ENCODE measurements around the gene PHACTR1. TPM values are rescaled to one million over a fixed set of nuclear protein-coding genes. Genes with fewer than 3 reads are reported as not detected.

Gene PHACTR1
- polyA plus RNA-seq, 10 donors: 3.3 to 9.6 (median 5.0) TPM

GRCh38 chr6:12950976-12951375, 234.4 kb downstream of the PHACTR1 start:
- DNase-seq: peak in 2 of 3 donors; percentile 56 to 64

DNA sequence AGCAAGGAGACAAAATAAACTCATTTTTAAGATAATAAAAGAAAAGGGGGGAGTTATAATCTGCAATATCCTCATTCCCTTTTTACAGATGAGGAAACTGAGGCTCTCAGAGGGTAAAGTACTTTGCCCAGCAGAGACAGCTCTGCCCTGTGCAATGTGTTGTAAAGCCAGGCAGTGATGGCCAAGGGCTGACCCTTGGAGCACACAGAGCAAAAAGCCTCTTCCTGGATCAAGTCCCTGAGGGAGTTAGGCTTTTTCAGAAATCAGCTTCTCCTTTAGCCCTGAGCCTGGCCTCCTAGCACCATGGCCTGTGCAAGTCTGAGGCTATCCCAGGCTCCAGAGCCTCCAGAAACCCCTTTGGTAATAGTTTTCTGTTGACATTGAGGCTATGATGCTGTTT, 234.8 kb downstream of the PHACTR1 start:
- no peak for DNase-seq

DNA sequence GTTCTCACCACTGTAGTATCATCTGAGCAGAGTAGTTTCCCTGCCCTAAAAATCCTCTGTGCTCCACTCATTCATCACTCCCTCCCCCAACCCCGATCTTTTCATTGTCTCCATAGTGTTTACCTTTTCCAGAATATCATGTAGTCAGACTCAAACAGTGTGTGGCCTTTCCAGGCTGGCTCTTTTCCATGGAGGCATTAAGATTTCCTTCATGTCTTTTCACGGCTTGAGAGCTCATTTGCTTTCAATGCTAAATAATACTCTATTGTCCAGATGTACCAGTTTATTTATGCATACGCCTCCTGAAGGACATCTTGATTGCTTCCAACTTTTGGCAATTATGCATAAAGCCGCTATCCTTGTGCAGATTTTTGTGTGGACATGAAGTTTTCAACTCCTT, 235.8 kb downstream of the PHACTR1 start:
- no peak for DNase-seq

GRCh38 chr6:12955956-12956355, 239.4 kb downstream of the PHACTR1 start:
- no peak for DNase-seq

GRCh38 chr6:12956991-12957320, 240.4 kb downstream of the PHACTR1 start:
- no peak for DNase-seq

GRCh38 chr6:12957321-12958051, 240.9 kb downstream of the PHACTR1 start:
- DNase-seq: peak; percentile 71 to 91 (median 73)

DNA sequence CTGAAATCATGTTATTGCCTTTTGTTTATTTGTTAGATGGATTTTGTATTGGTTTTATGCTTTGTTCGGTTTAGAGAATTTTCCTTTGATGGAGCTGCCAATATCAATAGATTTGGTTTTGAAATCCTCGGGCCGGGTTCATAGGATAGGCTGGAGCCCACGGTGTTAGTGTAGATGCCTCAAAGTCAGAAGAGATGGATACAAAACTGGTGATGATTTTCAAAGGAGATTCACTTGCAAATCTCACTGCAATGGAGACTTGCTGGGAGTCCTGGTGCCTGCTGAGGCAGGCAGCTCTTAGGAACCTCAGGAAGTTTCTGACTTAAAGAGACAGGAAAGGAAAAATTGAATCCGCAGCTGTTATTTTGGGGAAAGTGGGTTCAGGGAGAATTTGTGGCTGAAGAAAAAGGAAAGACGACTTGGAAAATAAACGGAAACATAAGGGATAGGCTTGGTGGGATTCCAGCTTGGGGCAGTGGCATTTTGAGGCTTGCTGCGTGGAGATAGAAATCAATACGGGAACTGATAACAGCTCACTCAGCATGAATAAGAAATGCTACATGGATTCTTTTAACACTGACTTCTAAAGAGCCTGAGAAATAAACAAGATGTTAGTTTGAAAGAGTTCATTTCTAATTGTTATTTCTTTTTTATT, 241.6 kb downstream of the PHACTR1 start:
- peak in 1 of 3 donors; percentile 42 for DNase-seq

GRCh38 chr6:12961761-12962160, 245.2 kb downstream of the PHACTR1 start:
- DNase-seq: no peak

DNA sequence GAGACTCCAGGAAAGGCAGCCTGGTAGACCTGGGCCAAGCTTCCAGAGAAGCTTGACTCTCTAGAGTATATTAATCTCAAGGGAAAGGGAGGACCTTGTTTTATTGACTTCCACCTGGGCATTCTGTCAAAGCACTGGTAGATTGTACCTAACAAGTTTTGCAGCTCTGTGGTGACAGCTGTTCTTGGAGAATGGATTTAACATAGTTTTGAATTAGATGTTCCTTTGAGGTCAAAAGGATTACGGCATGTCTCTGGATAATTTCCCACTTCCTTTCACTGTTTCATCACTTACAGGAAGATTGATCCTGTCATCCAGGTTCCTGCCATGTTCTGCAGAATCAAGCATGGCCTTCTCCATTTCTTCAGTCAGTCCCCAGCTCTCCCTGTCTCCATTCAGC, 246.0 kb downstream of the PHACTR1 start:
- DNase-seq: no peak

DNA sequence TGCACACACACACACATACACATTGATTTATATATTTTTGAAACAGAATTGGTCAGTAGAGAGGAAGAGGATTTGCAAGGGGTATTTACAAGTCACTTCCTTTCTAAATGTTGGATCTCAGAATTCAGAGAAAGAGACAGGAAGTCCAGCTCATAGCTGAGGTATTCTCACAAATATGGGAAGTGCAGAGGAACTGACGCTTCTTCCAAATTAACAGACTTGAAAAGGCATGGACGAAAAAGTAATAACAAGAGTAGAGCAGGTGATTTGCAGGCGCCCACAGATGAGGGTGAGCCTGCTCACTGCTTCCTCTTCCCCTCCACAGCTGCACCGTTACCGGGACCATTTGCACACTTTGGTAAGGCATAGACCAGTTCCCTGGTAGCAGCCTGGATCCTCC, 246.4 kb downstream of the PHACTR1 start:
- DNase-seq: no peak

GRCh38 chr6:12963567-12963966, 247.0 kb downstream of the PHACTR1 start:
- DNase-seq: no peak

GRCh38 chr6:12967686-12968085, 251.1 kb downstream of the PHACTR1 start:
- DNase-seq: peak in 2 of 3 donors; percentile 44 to 79

GRCh38 chr6:12968290-12968689, 251.7 kb downstream of the PHACTR1 start:
- DNase-seq: no peak

- DNase-seq: no peak
These were observed 252.4 kb downstream of the PHACTR1 start for GRCh38 chr6:12968839-12969558.

DNA sequence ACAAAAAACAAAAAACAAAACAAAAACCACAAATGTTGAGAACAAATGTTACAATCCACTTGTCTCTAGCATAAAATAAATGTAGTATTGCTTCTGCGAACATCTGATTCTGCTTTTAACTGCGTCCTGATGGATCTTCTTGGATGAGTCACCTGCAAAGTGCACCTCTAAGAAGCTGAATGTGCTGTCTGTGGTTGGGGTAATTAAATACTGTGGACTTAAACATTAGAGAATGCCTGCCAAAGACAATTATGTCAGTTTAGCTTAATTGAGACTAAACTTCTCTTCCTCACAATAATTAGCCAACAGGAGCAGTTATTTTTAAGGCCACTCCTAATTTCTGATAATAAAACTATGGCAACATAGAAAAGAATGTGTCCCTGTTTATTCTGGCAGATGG, 253.4 kb downstream of the PHACTR1 start:
- no peak for DNase-seq

GRCh38 chr6:12973386-12973785, 256.8 kb downstream of the PHACTR1 start:
- peak in 1 of 3 donors; percentile 76 for DNase-seq

- DNase-seq: no peak
These were observed 258.0 kb downstream of the PHACTR1 start for GRCh38 chr6:12974551-12974950.

- no peak for DNase-seq
These were observed 259.8 kb downstream of the PHACTR1 start for GRCh38 chr6:12976366-12976765.

DNA sequence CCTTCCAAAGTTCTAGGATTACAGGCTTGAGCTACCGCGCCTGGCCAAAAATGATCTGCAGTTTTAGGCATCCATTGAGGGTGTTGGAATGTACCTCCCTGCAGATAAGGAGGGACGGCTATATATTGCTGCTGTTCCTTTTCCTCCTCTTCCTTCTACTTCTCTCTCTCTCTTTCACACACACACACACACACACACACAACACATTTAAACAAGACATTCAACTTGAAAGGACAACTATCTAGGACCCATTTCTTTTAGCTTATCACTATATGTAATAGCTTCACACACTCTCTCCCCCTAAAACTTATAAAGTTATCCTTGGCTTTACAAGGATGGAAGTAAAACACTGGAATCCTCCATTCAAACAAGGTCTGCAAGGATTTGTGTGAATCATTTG, 260.6 kb downstream of the PHACTR1 start:
- DNase-seq: no peak

- peak; percentile 73 to 94 (median 74) for DNase-seq
These were observed 261.2 kb downstream of the PHACTR1 start for GRCh38 chr6:12977806-12978205.

- no peak for DNase-seq
These were observed 264.2 kb downstream of the PHACTR1 start for GRCh38 chr6:12980741-12981140.

- DNase-seq: no peak
These were observed 268.2 kb downstream of the PHACTR1 start for GRCh38 chr6:12984776-12985175.

DNA sequence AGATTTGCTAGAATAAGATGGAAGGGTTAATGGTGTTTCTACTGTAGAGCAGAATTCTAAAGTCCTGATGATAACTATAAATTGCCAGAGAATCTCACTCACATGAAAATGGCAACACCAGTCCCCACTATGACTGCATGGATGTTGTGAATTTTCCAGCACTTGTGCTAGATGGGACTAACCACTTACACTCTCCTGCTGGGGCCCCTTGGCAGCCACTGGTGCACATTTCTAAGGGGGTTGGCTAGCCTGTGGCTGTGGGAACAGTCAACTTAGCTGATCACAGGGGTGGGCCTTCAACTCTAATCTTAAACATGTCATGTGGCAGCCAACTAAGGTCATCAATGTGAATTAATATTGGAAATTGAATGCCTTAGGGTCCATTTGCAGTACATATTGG, 271.2 kb downstream of the PHACTR1 start:
- DNase-seq: no peak

Data from muscle of back (tissue), 11 donors.